HG02840 (cell line): Measurements from ENCODE around the gene GPHA2.
"Not testable (repeated sequence)": the region's sequence is repeated elsewhere in the genome, so short reads cannot be mapped to it uniquely, and the experiment has no call there.

Experiments
- ATAC-seq: cut with Tn5 transposase; IDR thresholded peaks from one replicate; pipeline ENCODE4 v1.9.1; 2021; ENCODE audit warnings: mild to moderate bottlenecking, moderate library complexity, moderate number of reproducible peaks; ENCODE audit not compliant: unreplicated experiment, low FRiP score

GPHA2 gene, protein sequence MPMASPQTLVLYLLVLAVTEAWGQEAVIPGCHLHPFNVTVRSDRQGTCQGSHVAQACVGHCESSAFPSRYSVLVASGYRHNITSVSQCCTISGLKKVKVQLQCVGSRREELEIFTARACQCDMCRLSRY

GRCh38 chr11:64935359-64936081 lies at the start of gene GPHA2:
Gene GPHA2, minus strand, starts transcription at chr11:64935893. Its CDS starts 433 bp downstream, at chr11:64935460.
- no peak for ATAC-seq

DNA sequence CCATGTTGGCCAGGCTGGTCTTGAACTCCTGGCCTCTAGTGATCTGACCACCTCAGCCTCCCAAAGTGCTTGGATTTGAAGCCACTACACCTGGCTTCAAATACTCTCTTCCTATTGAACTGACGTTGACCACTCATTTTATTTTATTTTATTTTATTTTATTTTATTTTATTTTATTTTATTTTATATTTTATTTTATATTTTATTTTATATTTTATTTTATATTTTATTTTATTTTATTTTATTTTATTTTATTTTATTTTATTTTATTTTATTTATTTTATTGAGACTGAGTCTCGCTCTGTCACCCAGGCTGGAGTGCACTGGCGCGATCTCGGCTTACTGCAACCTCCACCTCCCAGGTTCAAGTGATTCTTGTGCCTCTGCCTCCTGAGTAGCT lies 47.6 kb upstream of the GPHA2 start:
- not testable (repeated sequence) for ATAC-seq

GRCh38 chr11:64976651-64977050 lies 41.0 kb upstream of the GPHA2 start:
- ATAC-seq: no peak

- no peak for ATAC-seq
These were observed 38.4 kb upstream of the GPHA2 start for GRCh38 chr11:64974124-64974523.

DNA sequence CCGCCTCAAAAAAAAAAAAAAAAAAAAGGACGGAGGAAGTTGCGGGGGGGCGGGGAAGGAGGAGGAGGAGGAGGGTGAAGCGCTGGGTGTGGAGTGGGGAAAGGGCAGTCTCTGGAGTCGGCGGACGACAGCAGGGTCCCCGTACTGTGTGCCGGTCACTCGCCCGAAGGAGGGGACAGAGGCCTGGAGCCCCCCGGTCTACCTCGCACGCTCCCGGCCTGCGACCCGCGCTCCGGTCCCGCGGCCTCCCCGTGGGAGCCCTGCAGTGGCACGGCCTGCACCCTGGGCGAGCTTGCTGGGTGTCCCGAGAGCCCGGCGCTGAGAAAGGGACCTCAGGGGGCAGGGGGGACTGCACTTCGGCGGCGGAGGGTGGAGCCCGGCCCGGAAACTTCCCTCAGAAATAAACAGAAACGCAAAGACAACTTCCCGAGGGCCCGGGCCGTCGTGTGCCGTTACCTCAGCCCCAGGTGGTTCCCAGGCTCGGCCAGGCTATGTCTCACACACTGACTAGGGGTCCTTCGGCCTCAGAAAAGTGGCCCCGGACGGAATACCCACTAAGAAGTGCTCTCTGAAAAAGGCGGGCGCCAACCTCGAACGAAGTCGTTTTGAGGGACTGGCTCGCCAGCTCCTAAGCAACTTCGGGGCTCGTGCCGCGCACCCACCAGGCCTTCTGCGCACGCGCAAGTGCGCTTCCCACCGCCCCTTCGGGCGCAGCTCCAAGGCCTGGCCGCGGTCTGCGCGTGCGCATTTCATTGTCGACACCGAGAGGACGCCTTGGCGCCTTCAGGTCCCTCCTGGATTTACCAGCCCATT lies 35.9 kb upstream of the GPHA2 start, which contains the start of gene MAJIN:
Gene MAJIN (minus strand): TSS at position 688 of the 813 bp plus-strand sequence. CDS start 12,703 bp downstream, outside the sequence.
- ATAC-seq: peak; percentile 67

DNA sequence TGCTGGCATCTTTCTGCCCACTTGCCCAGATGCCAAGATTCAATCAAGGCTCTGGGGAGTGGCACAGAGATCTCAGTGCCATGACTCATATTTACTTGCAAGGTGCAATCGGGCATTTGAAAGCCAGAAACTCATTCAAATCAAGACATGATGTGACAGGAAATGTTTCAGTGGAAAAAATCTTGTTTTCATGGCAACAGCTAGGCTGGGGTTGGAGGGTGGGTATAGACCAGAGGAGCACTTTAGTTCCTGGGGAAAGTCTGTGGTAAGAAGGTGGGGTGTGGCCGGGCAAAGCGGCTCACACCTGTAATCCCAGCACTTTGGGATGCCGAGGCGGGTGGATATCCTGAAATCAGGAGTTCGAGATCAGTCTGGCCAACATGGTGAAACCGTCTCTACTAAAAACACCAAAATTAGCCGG lies 35.0 kb upstream of the GPHA2 start:
- no peak for ATAC-seq

- ATAC-seq: no peak
These were observed 33.5 kb upstream of the GPHA2 start for GRCh38 chr11:64969209-64969608.

- ATAC-seq: no peak
These were observed 31.7 kb upstream of the GPHA2 start for GRCh38 chr11:64967375-64967774.

DNA sequence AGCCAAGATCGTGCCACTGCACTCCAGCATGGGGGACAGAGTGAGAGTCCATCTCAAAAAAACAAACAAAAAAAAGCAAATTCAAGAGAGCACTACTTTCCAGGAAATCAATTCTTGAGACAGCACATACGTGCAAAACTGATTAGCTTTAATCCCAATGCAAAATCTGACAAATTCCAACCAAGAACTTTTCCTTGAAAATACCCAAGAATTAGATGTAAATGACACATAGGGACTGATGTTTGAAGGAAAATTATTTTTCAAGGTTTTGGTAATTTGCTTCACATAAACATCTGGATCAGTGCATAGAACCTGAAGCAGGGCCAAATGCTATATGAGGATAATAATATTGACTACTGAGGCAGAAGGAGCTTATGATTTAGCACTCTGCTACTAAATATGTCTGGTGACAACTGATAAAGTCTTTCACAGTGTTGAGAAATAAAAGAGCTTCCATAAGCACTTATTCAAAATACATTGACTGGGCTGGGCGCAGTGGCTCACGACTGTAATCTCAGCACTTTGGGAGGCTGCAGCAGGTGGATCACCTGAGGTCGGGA lies 27.5 kb upstream of the GPHA2 start:
- no peak for ATAC-seq

- no peak for ATAC-seq
These were observed 25.0 kb upstream of the GPHA2 start for GRCh38 chr11:64960719-64961118.

GRCh38 chr11:64959498-64959897 lies 23.8 kb upstream of the GPHA2 start:
- no peak for ATAC-seq

DNA sequence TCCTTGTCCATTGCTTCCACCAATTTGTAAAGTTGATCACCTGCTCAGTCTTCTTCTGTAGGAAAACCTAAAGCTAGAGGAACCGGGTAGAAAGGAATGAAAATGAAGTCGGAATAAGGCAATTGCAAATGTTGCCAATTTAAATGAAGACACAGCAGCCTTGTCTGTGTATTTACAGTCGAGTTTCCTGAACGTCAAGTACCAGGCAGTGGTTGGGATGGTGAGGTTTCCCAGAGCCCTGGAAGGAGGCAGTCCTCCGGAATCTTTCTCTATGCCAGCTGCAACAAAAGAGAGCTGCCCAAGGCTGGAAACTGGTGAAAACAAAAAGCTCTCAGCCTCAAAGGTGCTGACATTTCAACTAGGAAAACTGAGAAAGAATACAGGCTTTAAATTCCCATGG lies 18.5 kb upstream of the GPHA2 start:
- ATAC-seq: no peak

- no peak for ATAC-seq
These were observed 15.8 kb upstream of the GPHA2 start for GRCh38 chr11:64951529-64951928.

DNA sequence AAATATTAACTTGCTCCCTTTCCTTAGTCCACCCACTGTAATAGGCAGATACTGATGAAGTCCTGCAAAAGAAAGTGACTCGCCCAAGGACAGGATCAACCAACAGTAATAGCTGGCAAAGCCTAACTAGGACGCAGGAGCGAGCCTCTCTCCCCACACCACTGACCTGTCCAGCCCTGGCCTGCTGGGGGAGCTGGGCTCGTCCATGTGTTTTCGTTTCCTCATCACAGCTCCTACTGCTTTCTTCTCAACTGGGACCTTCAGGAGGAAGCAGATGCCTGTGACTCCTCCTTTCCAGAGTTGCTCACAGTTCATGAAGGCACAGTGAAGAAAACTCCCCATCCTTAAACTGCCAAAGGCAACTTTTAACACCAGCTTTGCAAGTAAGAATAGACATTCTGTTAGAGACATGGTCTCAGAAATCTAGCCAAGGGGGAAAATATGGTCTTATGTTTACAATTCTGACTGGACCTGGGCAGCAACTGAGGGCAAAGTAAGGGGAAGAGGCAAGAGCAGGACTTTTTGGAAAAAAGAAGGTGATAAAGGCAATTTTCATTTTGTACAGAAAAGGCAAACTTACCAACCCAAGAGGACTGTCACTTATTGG lies 11.6 kb upstream of the GPHA2 start:
- no peak for ATAC-seq

DNA sequence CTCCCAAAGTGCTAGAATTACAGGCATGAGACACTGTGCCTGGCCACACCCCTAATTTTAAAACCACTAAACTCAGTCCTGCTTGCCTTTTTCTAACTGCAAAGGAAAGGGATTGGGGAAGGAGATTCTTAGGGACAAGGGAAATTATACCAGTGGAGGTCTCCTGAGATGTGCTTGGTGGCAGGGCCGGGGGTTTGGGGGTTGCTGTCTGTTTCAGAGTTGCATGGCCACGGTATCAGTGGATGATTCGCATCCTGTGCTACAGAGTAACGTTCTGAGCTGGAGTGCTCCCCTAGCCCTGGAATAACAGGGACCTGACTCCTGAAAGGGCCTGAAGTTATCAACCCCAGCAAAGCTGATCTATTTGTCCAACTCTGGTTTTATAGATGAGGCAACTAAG lies 846 bp upstream of the GPHA2 start:
- ATAC-seq: no peak

GRCh38 chr11:64934682-64935358 lies 873 bp downstream of the GPHA2 start:
- no peak for ATAC-seq

GRCh38 chr11:64933935-64934681 lies 1.6 kb downstream of the GPHA2 start:
- ATAC-seq: no peak

GRCh38 chr11:64933213-64933934 lies 2.3 kb downstream of the GPHA2 start:
- ATAC-seq: no peak

- ATAC-seq: no peak
These were observed 3.4 kb downstream of the GPHA2 start for GRCh38 chr11:64932324-64932723.
